Activated CD4-positive, alpha-beta T cell treated with anti-CD3 and anti-CD28 coated beads, Interleukin-2, amount 50 U/mL, for 24 hours (primary cell): ENCODE data around the gene INTS2.
"Not testable (repeated sequence)": the region's sequence is repeated elsewhere in the genome, so short reads cannot be mapped to it uniquely, and the experiment has no call there.

Experiments
- DNase-seq, 2 donors: peaks; one replicate each; pipeline ENCODE4 v3.0.0-alpha.2; 2020; ENCODE audit warnings: low read depth in 1 of 2, low spot score in 1 of 2

The INTS2 gene

DNA sequence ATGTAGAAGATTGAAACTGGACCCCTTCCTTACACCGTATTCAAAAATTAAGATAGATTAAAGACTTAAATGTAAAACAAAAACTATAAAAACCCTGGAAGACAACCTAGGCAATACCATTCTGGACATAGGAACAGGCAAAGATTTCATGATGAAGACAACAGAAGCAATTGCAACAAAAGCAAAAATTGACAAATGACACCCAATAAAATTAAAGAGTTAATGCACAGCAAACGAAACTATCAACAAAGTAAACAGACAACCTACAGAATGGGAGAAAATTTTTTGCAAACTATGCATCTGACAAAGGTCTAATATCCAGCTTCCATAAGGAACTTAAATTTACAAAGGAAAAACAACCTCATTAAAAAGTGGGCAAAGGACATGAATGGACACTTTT lies 101.6 kb downstream of the INTS2 start:
- DNase-seq: not testable (repeated sequence)

GRCh38 chr17:61825448-61826137 lies 102.2 kb downstream of the INTS2 start:
- no peak for DNase-seq

DNA sequence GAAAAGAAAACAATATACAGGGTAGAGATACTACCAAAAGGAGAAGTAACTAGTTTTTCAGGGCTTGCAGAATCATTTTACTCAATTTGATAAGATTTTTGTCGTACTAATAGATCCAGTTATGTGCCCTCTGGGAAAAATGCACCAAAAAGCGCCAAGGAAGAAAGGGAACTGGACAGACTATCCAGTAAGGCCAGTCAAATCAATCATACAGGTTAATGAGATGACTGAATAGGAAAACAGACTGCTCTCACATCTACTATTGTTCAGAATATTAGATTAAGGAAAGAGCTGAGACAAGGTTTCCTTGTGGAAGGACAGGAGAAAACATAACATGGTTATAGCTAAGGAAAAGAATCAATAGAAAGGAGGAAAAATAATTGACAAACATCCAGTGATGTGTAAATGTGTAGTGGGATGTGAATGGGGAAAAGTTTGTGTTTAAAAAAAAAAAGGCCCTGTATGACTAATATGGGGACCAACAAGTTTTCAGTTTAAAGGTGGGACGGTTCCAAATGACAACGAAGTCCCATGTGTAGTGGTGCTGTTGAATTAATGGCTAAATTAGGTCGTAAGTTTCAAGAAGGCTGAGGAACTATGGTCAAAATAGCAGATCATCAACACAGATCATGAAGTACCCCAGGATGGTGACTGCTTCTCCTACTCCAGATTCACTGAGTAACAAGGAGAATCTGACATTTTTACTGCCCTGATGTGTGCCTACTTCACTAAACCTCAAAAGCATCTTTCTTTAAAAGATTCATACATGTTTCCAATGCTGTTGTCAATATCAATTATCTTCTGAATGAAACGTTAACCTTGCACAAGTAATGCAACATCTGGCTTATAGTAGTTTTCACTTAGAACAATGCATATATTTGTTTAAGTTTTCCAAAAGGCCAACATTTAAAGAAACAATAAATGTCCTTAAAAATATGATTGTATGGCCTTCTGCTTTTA lies 105.2 kb downstream of the INTS2 start:
- DNase-seq: no peak

GRCh38 chr17:61821655-61822054 lies 106.1 kb downstream of the INTS2 start:
- no peak for DNase-seq

GRCh38 chr17:61819265-61819664 lies 108.5 kb downstream of the INTS2 start:
- DNase-seq: not testable (repeated sequence)

DNA sequence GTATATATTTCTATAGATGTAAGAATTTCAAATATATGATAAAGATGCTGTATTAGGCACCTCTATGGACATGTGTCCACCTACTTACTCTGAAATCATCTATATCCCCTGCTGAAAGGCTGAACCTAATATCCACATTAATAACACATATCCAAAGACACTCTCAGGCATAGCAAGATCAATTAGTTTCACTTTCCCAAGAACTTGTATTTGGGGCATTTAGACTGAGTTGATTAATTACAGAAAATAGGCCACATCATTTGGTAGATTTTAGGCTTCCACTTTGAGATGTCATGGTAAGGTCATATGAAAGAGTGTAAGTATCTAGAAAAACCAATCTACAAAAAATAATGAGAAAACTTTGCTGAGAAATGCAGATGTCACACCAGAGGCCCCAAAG lies 109.6 kb downstream of the INTS2 start:
- DNase-seq: no peak

DNA sequence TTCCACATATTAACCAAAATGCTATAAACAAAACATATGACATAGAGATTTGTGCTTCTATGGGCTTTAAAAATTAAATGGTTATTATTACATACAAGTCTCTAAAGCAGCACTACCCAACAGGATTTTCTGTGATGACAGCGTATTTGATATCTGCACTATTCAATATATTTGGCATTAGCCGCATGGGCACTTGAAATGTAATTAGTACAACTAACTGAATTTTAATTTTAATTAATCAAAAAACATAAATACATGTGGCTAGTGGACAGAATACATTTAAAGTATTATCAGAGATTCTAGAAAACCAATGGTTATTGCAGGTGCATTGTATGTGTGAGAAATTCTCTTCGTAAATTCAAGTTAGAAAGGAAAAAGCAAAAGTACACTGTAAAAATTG lies 110.3 kb downstream of the INTS2 start:
- DNase-seq: no peak

DNA sequence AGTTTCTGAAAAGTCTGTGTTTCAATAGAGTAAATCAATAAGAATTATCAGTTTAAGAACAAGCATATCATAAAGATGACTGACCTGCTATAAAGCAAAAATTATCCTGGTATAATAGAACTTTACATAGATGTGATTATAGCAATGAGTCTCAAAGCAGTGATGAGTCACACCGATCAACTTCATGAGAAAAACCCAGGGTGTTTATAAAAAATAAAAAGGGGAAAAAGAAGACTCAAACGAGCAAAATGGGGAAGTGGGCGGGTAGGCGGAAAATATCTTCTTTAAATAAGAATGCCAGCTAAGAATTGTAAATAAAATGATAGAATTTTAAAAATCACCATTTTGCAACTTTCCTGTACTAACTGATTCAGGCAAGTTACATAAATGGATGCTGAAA lies 111.2 kb downstream of the INTS2 start:
- DNase-seq: no peak

DNA sequence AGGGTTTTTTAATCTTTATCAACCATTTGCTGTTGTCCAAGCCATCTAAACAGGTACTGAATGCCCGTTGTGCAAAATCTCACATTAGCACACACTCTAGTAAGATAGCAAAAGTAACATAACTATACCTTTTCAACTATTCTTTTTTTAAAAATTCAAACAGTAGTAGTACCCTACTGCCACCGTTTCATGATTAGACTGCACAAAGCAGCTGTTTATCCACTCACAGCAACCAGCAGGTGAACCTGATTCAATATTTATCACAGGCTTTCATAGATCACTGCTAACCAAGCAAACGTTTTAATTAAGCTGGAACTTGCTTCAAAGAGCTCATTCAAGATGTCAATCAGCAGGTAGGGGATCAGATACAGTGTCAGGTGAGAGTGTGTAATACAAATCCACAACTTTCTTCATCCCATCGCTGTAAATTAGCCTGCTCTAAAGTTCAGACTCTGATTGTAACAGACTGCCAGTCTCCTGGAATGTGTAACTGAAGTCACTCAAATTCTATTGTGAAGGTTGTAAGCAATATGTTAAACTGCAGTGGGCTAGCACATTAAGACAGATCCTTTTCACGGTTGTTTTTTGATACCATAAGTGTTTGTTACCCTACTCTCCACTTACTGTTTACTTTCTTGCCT lies 111.8 kb downstream of the INTS2 start:
- no peak for DNase-seq
